Renal cortex interstitium (tissue), 11 donors: ENCODE data around the gene DNAJC19. TPM values are rescaled to one million over a fixed set of nuclear protein-coding genes. Genes with fewer than 3 reads are reported as not detected.
"Not testable (repeated sequence)": the region's sequence is repeated elsewhere in the genome, so short reads cannot be mapped to it uniquely, and the experiment has no call there.

Experiments used
- DNase-seq, 11 donors: peaks; one replicate each; pipeline ENCODE4 v3.0.0-alpha.2; 2013; ENCODE audit warnings: low read depth in 9 of 11, low spot score in 4 of 11; ENCODE audit errors: extremely low read depth in 1 of 11
- polyA plus RNA-seq, 3 donors: library from polyadenylated mRNA; unstranded; fragments of 120-200 nt; gene quantifications; one replicate each; pipeline ENCODE4 v1.2.1, GENCODE V29; 2013; ENCODE audit not compliant: insufficient read length in 3 of 3

DNAJC19 gene
- polyA plus RNA-seq, 3 donors, result 64.2 to 77.8 (median 76.4) TPM

GRCh38 chr3:180986366-180986765 lies 3.2 kb downstream of the DNAJC19 start:
- DNase-seq, result not testable (repeated sequence)

DNA sequence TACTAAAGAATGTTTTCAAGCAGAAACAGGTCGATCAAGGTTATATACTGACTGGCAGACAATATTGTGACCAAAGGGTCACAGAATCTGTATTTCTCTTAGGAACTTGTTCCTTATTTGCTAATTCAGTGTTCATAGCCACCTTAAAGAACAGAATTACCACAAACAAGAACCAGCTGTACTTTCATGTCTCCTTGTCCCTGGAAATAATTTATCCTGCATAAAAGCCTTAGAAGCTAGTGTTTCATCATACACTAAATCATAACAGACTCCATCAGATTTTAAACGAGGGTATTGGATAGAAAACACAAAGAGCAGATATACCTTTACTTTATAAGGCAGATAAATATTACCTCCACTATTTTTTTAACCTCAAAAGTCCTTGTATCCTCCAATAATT lies 6.4 kb downstream of the DNAJC19 start:
- no peak for DNase-seq

- DNase-seq, result no peak
Measured at GRCh38 chr3:180981912-180982311, 7.6 kb downstream of the DNAJC19 start.

GRCh38 chr3:180980611-180981010 lies 8.9 kb downstream of the DNAJC19 start:
- no peak for DNase-seq

GRCh38 chr3:180979961-180980360 lies 9.6 kb downstream of the DNAJC19 start:
- no peak for DNase-seq

DNA sequence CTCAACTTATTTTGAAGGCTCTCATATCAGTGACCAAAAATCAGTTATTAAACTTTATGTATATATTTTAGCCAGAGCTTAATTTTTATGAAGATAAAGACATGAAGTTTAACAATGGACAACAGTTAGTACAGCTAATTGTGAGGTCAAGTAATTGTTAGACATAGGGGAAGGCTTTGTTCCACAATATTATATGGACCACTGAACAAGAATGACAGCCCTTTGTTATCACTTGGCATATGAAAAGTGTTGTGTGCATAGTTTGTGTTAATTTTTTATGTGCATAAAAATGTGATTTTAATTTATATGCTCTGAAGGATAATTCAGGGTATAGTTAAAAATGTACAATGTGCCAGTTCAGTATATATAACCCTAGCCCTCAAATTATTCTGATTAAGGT lies 12.0 kb downstream of the DNAJC19 start:
- no peak for DNase-seq

GRCh38 chr3:180974286-180974685 lies 15.2 kb downstream of the DNAJC19 start:
- no peak for DNase-seq

GRCh38 chr3:180973543-180973942 lies 16.0 kb downstream of the DNAJC19 start:
- no peak for DNase-seq

GRCh38 chr3:180970931-180971330 lies 18.6 kb downstream of the DNAJC19 start:
- DNase-seq, result no peak

GRCh38 chr3:180962530-180962929 lies 27.0 kb downstream of the DNAJC19 start:
- DNase-seq, result no peak

- DNase-seq, result no peak
Measured at GRCh38 chr3:180961552-180961951, 28.0 kb downstream of the DNAJC19 start.

DNA sequence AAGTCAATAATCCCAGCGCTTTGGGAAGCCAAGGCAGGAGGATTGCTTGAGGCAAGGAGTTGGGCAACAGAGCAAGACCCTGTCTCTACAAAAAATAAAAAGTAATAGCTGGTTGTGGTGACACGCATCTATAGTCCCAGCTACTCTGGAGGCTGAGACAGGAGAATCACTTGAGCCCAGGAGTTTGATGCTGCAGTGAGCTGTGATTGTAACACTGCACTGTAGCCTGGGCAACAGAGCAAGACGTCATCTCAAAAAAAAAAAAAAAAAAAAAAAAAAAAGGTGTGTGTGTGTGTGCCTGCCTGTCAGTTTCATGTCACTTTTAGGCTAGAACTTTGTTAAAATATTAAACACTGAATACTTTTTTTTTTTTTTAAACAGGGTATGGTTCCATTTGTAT lies 28.4 kb downstream of the DNAJC19 start:
- DNase-seq, result no peak

GRCh38 chr3:180959691-180960090 lies 29.8 kb downstream of the DNAJC19 start:
- no peak for DNase-seq

GRCh38 chr3:180947761-180948390 lies 41.7 kb downstream of the DNAJC19 start:
- no peak for DNase-seq

GRCh38 chr3:180940826-180941225 lies 48.7 kb downstream of the DNAJC19 start:
- no peak for DNase-seq

- DNase-seq, result no peak
Measured at GRCh38 chr3:180934638-180935037, 54.9 kb downstream of the DNAJC19 start.

Other genes with a start within 250 kb of the DNAJC19 start
- gene FXR1, start 77.1 kb downstream of the DNAJC19 start, polyA plus RNA-seq, result 100 to 1,000 TPM; 216 to 234 (median 217) TPM